Fibroblast of the aortic adventitia (primary cell): ENCODE results near the gene CNTN1. TPM values are rescaled to one million over a fixed set of nuclear protein-coding genes. Genes with fewer than 3 reads are reported as not detected.

ENCODE experiments used
- DNase-seq: peaks from one replicate; pipeline ENCODE4 v3.0.0-alpha.2; 2010; ENCODE audit warnings: low read depth
- H3K4me3 ChIP-seq: 2 replicates; pipeline ENCODE4 v1.5.1; 2011; ENCODE audit warnings: low read depth, mild to moderate bottlenecking, control low read depth, low read length, moderate library complexity
- total RNA-seq: library from RNA; depleted of rRNA; stranded (reverse); fragments of >200 nt; gene quantifications from 2 replicates; pipeline ENCODE4 v1.2.3, GENCODE V29; 2012; ENCODE audit warnings: low replicate concordance
- TF ChIP-seq, protein P1 (sequence below): IDR thresholded peaks from 2 replicates; pipeline ENCODE4 v1.5.1; 2011; ENCODE audit warnings: mild to moderate bottlenecking, low read length, control low read depth, inconsistent platforms; ENCODE audit not compliant: insufficient read depth

The CNTN1 gene
- total RNA-seq, 1 donor: 0.27 TPM

DNA sequence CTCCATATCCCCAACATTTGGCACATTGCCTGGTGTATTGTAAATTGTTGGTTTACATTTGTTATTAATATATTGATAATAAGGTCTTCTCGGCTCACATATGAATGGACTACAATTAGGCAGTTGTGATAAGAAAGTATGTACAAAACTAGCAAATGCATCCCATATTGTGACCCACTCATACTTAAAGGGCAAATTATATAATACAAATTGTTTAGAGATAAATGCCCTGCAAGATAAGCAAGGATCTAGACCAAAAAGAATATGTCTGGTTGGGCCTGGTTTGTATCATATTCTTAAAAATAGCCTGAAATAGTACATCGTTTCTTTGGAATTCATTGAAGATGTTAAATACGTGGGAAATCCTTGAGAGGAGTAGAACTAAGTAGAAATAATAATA, 151.3 kb downstream of the CNTN1 start:
- H3K4me3 ChIP-seq: no peak overlapping the region
- DNase-seq: no peak
- TF ChIP-seq, protein P1, sequence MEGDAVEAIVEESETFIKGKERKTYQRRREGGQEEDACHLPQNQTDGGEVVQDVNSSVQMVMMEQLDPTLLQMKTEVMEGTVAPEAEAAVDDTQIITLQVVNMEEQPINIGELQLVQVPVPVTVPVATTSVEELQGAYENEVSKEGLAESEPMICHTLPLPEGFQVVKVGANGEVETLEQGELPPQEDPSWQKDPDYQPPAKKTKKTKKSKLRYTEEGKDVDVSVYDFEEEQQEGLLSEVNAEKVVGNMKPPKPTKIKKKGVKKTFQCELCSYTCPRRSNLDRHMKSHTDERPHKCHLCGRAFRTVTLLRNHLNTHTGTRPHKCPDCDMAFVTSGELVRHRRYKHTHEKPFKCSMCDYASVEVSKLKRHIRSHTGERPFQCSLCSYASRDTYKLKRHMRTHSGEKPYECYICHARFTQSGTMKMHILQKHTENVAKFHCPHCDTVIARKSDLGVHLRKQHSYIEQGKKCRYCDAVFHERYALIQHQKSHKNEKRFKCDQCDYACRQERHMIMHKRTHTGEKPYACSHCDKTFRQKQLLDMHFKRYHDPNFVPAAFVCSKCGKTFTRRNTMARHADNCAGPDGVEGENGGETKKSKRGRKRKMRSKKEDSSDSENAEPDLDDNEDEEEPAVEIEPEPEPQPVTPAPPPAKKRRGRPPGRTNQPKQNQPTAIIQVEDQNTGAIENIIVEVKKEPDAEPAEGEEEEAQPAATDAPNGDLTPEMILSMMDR: no peak

DNA sequence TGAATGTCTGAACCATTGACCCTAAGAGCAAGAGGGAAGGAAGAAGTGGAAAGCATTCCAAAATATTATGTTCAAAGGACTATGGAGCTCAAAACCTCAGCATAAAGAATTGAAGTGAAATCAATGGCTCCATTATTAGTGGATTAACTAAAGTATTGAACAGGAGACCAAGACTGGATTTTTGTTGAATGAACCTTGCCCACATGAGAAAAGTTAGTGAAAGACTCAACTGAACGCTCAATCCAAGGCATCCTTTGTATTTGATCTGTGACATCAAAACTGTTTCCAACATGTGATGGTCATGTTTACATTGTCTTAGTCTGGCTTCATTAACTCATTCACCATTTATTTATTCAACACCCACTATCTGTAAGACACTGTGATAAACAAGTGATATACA, 161.0 kb downstream of the CNTN1 start:
- no peak overlapping the region for H3K4me3 ChIP-seq
- DNase-seq: no peak
- TF ChIP-seq, protein P1: no peak

DNA sequence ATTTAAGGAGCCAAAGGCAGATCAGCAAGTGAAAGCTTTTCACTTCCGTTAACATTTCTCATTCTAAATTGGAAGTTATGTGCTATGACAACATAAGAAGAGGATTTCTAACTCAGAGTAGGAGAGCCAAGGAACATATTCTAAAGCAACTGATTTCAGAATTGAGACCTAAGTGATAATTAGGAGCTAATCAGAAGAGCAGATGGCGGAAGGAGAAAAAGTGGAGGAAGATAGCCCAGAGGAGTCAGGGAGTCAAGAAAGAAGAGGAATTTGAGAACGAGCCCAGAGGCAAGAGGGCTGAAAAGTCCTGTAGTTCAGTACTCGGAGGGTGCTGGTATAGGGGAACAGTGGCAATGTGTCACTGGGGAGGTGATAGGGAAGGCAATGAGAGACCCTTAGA, 162.4 kb downstream of the CNTN1 start:
- TF ChIP-seq, protein P1: no peak
- no peak overlapping the region for H3K4me3 ChIP-seq
- no peak for DNase-seq

DNA sequence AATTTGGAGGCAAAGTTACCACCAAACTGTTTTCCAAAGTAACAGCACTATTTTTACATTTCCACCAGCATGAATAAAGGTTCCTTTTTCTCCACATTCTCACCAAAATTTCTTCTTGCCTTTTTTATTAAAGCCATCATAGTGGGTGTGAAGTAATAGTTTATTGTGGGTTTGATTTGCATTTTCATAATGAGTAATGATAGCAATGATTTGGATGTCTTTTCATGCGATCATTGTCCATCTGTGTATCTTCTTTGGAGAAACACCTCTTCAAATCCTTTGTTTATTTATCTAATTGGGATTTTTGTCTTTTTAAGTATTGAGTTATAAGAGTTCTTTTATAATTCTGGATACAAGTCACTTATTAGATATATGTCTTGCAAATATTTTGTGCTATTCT, 172.7 kb downstream of the CNTN1 start:
- no peak for DNase-seq
- TF ChIP-seq, protein P1: no peak
- H3K4me3 ChIP-seq: no peak overlapping the region

DNA sequence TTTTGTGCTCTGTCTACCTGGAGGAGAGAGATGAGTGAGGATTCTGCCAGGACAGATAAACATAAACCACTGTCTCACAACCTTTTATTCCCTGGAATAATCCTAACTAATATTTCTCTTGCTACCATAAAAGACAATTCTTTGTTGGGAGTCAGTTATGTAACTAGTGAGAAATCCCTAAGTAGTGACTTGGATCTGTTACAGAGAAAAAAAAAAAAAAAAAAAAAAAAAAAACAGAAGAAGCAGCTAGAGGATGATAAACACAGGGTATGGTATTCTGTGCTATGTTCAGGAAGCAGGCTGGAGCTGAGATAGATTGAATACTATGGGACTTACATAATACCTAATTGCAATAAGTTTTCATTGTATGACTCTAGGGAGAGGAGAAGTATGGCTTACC, 178.7 kb downstream of the CNTN1 start:
- TF ChIP-seq, protein P1: no peak
- DNase-seq: no peak
- no peak overlapping the region for H3K4me3 ChIP-seq

DNA sequence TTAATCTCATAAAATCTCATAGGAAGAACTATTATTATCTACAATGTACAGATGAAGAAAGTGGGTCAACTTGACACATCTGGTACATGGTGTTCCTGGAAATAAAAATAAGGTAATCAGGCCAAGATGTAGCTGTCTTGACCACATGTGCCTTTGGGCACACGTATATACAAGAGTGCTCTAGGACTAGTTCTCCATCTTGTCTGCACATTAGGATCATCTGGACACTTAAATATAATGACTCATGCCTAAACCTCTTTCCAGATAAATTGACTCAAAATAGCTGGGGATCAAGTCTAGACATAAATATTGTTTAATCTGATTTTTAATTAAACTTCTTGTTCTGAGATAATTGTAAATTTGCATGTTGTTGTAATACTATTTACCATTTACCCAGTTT, 182.6 kb downstream of the CNTN1 start:
- TF ChIP-seq, protein P1: no peak
- DNase-seq: no peak
- no peak overlapping the region for H3K4me3 ChIP-seq

DNA sequence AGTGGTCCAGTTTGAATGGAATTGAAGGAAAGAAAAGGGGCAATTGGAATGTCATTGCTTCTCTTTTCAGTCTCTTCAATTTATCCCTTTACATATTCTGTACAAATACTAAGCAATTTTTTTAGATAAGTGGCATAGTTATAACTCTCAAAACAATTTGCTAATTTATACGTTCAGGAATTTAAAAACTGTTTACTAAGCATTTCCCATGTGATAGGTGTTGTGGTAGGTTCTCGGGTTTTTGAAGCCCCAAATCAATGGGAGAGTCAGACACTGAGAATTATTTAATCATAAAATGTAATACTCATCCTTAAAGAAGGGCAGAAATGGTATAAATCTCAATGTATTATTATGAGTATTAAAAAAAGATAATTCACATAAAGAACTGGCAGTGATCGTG, 197.1 kb downstream of the CNTN1 start:
- H3K4me3 ChIP-seq: no peak overlapping the region
- no peak for DNase-seq
- TF ChIP-seq, protein P1: no peak
